Neural progenitor cell (in vitro differentiated cells): ENCODE data around the gene ELOVL1.

Source experiments
- CTCF ChIP-seq: fragments of 200-600 bp; sonication (generic); IDR thresholded peaks from 2 replicates; pipeline ENCODE4 v1.5.1; 2017; ENCODE audit warnings: antibody characterized with exemption, mild to moderate bottlenecking
- EZH2 ChIP-seq: fragments of 200-600 bp; sonication (generic); IDR thresholded peaks from 2 replicates; pipeline ENCODE4 v1.6.1; 2017; ENCODE audit warnings: antibody characterized with exemption, mild to moderate bottlenecking, moderate library complexity

GRCh38 chr1:43358746-43359693 lies 8.8 kb downstream of the ELOVL1 start, which contains the start of gene CDC20:
- TF ChIP-seq CTCF (no peak), EZH2 (no peak)
